Large intestine (tissue), 3 donors: Measurements from ENCODE around the gene HOXD13. TPM values are rescaled to one million over a fixed set of nuclear protein-coding genes. Genes with fewer than 3 reads are reported as not detected.

Source experiments
- DNase-seq, 2 donors: peaks; one replicate each; pipeline versions ENCODE4 v3.0.0 to v3.0.0-alpha.2; 2013
- H3K27ac ChIP-seq: one replicate; pipeline ENCODE4 v1.5.1; 2013; ENCODE audit warnings: low read length
- H3K27me3 ChIP-seq: 2 replicates; pipeline ENCODE4 v1.6.1; 2013; ENCODE audit warnings: low read length; ENCODE audit not compliant: control insufficient read depth, insufficient read depth
- H3K36me3 ChIP-seq: 2 replicates; pipeline ENCODE4 v1.6.1; 2013; ENCODE audit warnings: low read length; ENCODE audit not compliant: control insufficient read depth, insufficient read depth
- H3K4me1 ChIP-seq: one replicate; pipeline ENCODE4 v1.6.1; 2013; ENCODE audit warnings: low read length; ENCODE audit not compliant: control insufficient read depth, insufficient read depth
- H3K4me3 ChIP-seq: one replicate; pipeline ENCODE4 v1.5.1; 2013; ENCODE audit warnings: low read length
- H3K9me3 ChIP-seq: one replicate; pipeline ENCODE4 v1.6.1; 2013; ENCODE audit warnings: mild to moderate bottlenecking, low read depth, low read length, moderate library complexity; ENCODE audit not compliant: control insufficient read depth
- WGBS: methylation state at CpG from one replicate; pipeline ENCODE4 v1.1.5; 2013; ENCODE audit warnings: low lambda C conversion rate; ENCODE audit not compliant: insufficient coverage; 5-methylcytosine and 5-hydroxymethylcytosine counted together
- polyA plus RNA-seq: library from polyadenylated mRNA; unstranded; fragments of 120-200 nt; gene quantifications from one replicate; pipeline ENCODE4 v1.2.1, GENCODE V29; 2013

HOXD13 gene
- polyA plus RNA-seq, 1 donor = not detected

DNA sequence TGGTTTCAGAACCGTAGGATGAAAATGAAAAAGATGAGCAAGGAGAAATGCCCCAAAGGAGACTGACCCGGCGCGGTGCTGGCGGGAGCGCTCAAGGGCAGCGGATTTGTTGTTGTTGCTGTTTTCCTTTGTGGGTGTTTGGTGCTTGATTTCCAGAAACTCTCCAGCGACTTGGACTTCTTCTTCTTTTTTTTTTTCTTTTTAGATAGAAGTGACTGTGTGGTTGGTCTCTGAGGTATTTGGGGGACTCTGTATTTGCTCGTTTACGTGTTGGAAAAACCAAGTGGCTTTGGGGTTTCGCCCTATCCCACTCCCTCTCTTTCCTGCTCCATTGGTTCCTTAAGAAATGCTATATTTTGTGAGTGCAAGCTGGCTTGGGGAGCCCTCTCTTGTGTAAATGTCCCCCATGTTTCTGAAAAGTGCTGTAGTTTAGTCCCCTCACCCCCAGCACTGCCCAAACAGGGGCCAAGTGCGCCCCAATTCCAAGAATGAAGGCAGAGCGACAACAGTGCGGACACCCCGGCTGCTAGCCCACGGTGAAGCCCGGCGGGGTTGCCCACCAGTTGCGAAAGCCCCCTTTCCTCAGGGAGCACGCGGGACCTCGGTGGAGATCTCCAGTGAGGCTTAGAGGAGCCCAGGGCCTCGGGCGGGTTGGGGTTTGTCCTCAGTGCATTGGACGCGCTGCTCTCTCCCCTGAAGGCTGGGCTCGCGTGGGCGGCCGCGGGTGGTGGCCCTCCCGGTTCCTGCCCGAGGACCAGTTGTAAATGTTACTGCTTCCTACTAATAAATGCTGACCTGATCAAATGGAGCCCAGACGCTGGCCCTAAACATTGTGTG lies 31.8 kb downstream of the HOXD13 start:
- Histone ChIP-seq H3K4me1 (peaks cover 3% of the 10 kb centered on the region), H3K9me3 (peaks cover 18% of the 10 kb centered on the region), H3K36me3 (no peaks in the 10 kb centered on the region), H3K27ac (no peak overlapping the region), H3K27me3 (peaks cover 97% of the 10 kb centered on the region), H3K4me3 (no peak overlapping the region)
- DNase-seq = no peak
- no CpG with 5 or more reads among the region's 34 CpGs for WGBS

DNA sequence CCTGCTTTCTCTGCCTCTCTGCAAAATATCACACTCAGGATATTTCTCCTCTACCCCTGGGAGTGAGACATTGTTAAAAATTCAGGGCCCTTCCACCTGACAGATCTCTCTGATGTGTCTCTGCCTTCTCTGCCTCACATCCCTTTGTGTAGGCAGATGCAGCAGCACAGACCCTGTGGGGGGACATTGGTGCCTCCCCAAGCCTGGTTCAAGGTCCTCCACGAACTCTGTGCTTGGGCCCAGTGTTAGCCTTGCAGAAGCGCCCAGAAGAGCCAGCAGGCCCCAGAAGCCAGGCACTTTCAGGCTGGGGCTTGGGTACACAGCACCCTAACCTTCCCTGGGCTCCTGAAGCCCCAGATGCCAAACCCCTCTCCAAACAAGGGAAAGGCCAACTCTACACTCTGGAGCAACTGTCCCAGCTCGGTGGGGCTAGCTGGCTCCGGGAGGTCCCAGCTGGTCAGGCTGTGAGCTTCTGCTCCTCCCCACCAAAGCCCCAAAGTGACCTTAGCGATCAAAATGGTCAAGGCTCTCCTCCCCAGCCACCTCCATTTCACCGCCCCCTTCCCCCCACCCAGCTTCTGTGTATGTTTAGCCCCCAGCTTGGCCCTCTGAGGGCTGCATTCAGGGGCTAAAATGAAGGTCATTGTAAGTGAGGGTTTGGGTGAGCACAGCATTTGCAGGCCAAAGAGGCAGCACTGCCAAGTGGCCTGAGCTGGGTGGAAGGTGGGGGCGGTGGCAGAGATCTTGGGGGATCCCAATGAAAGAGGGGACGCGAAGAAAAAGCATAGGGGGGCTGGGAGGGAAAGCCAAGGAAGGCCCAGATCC lies 32.6 kb downstream of the HOXD13 start:
- Histone ChIP-seq H3K27me3 (peaks cover 91% of the 10 kb centered on the region), H3K4me1 (peaks cover 3% of the 10 kb centered on the region), H3K27ac (no peak overlapping the region), H3K36me3 (no peaks in the 10 kb centered on the region), H3K9me3 (peaks cover 20% of the 10 kb centered on the region), H3K4me3 (no peak overlapping the region)
- DNase-seq = no peak
- no CpG with 5 or more reads among the region's 9 CpGs for WGBS

DNA sequence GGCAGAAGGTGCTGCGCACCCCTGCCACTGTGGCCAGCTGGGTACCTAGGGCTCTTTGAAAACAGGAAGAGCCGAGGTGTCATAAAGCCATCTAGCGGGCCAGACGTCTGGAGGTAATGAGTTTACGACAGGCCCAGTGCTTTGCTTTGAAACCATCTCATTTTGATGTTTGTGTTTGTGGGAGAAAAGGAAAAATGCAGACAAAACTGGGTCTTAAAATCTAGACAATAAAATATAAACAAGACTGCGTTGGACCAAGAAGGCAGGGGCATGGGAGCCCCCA lies 33.2 kb downstream of the HOXD13 start:
- 33% methylated on average over 1 of the region's 6 CpGs for WGBS
- no peak overlapping the region for H3K27ac ChIP-seq
- H3K9me3 ChIP-seq = peaks cover 20% of the 10 kb centered on the region
- H3K4me3 ChIP-seq = no peak overlapping the region
- no peaks in the 10 kb centered on the region for H3K36me3 ChIP-seq
- DNase-seq = no peak
- peaks cover 91% of the 10 kb centered on the region for H3K27me3 ChIP-seq
- peaks cover 3% of the 10 kb centered on the region for H3K4me1 ChIP-seq

DNA sequence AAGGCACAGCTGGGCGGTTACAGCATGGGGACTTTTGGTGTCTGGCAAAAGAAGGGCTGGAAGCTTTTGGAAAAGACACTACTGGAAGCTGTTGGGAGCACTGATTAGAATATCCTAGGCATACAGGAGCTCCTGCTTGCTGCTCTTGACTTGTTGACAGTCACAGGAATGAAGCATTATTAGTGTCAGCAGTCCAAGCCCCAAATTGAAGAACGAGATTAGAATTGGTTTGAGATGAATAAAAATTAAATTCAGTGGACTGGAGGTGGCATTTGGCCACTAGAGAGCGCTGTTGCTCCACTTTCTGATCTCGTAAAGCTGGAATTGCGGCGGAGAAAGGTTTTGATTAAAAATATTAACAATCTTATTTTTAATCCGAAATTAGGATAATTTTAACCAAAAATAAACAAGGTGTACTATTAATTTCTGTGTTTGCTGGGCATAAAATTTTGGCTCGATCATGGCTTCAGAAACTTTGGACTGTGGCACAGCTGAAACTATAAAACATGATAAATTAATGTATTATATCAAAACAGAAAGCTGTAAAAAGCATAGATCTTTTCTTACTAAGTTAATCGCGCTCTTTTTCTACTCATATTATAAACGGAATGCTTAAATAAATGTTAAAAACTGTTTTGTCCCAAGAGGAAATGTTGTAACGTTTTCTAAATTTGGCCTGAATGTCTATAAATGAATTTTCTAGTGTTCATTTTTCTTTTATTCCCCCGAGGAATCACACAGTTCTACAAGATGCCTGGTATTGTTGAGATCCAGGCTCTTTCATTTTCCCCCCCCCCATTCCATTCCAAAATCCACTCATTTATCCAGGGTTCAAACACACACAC lies 34.6 kb downstream of the HOXD13 start:
- peaks cover 90% of the 10 kb centered on the region for H3K27me3 ChIP-seq
- no peaks in the 10 kb centered on the region for H3K36me3 ChIP-seq
- H3K27ac ChIP-seq = no peak overlapping the region
- H3K9me3 ChIP-seq = peaks cover 14% of the 10 kb centered on the region
- WGBS = 0% methylated on average over 6 of the region's 13 CpGs
- H3K4me1 ChIP-seq = peaks cover 3% of the 10 kb centered on the region
- H3K4me3 ChIP-seq = no peak overlapping the region
- DNase-seq = no peak

DNA sequence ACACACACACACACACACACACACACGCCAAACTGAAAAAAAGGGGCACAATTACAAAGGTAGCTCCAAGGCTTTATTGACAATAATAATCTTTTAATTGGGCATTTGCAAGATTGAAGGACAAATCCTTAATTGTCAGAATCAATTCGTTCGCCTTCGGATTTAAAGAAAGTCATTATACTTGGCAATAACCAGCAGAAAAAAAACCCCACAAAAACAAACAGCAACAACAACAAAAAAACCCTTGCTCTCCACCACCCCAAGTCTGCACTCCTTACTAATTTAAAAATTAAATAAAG lies 35.2 kb downstream of the HOXD13 start:
- H3K27ac ChIP-seq = no peak overlapping the region
- peaks cover 2% of the 10 kb centered on the region for H3K4me1 ChIP-seq
- H3K9me3 ChIP-seq = peaks cover 10% of the 10 kb centered on the region
- peaks cover 90% of the 10 kb centered on the region for H3K27me3 ChIP-seq
- no peak for DNase-seq
- no peaks in the 10 kb centered on the region for H3K36me3 ChIP-seq
- no CpG with 5 or more reads among the region's 4 CpGs for WGBS
- no peak overlapping the region for H3K4me3 ChIP-seq

DNA sequence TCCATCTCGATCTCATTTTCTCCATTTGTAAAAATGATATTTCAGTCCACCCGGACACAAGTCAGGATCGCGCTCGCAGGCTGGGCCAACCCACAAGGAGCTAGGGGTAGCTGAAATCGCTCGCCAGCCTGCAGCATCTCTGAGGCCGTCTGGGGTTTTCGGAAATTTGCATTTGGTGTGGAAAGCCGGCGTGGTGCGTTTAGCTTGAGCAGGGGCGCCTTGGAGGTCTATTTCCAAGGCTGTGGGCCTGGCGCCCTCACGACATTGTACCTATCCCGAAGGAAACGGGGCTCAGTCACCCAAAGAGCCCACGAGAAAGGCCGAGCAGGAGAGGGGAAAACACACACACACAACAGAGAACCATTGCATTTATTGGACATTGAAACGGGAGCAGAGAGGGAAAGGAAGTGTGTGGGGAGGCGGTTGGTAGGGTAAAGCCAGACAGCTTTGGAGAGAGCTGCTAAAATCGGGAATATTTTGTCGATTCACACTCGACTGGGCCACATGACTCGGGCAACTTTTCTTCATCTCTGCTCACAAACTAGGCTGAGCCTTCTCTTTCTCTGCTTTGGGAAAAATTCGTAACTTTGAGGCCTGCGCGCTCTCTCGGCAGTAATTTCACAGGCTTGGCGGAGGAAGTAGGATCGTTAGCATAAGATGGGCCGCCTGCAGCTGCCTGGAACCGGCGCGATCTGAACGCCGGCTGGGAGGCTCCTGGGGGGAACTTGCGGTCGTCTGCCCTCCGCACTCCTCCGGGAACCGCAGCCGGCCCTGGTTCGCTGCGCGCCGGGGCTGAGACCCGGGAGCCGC lies 35.9 kb downstream of the HOXD13 start:
- no peak for DNase-seq
- Histone ChIP-seq H3K36me3 (no peaks in the 10 kb centered on the region), H3K9me3 (peaks cover 7% of the 10 kb centered on the region), H3K4me3 (peak overlapping the region; percentile 50), H3K27ac (peak overlapping the region; percentile 65), H3K4me1 (peaks cover 2% of the 10 kb centered on the region), H3K27me3 (peaks cover 90% of the 10 kb centered on the region)
- no CpG with 5 or more reads among the region's 49 CpGs for WGBS

DNA sequence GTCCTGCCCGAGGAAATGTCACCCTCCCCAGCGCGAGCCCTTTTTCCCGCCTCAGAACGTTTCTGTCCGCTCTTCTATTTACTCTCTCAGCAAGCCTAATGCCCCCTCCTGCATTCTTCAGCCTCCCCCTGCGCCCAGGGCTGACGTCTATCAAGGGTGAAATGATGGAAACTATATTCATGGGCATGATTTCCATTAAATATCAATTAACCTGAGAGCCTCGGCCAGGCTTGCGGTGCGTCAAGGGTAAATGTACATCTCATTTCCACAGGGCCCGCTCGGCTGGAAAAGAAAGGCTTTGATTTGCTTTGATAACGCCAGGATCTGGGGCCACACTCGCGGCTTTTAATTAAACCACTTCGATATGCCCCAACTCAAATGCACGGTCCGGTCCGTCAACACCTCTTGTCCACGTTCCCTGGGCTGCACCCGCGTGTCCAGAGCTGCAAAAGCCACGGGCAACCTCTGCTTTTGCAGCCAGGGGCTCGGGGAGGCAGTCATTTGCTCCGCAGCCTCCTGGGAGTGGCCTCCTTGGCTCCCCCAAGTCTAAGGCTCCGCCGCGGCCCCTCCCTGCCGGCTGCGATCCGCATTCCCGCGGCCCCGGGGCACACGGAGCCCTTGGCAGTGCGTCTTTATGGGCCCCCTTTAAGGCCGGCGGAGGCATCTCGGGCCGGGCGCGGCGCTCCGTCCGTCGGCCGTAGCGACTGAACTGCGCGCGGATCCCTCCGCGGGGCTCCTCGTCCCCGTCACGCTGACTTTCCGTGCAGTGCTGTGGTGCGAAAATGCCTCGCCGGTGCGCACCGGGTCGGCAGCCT lies 36.7 kb downstream of the HOXD13 start, which contains the start of gene HOXD8:
Gene HOXD8 (plus strand): TSS at position 724 of the 815 bp plus-strand sequence. CDS start 662 bp downstream, outside the sequence.
- Histone ChIP-seq H3K9me3 (peaks cover 7% of the 10 kb centered on the region), H3K27ac (peak within 1 kb of the TSS; percentile 65), H3K4me1 (peaks cover 2% of the 10 kb centered on the region), H3K4me3 (peak within 1 kb of the TSS; percentile 50), H3K36me3 (no peaks in the 10 kb centered on the region), H3K27me3 (peaks cover 90% of the 10 kb centered on the region)
- WGBS = no CpG with 5 or more reads among the region's 64 CpGs
- DNase-seq = peak; percentile 50 to 66

DNA sequence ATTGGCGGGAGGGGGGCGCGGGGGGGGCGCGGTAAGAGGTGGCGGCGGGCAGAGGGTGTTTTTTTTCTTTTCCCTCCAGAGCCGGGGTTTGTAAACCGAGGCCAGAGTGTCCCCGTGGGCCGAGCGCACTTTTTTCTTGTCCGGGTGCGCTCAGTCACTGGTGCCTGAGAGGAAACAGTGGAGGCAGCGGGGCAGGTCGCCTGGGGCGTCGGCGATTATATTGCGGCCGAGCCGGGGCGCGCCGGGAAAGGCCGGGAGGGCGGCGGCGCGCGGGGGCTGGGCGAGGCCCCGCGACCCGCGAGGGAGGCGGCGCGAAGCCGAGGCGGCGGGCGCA lies 37.3 kb downstream of the HOXD13 start:
- peaks cover 90% of the 10 kb centered on the region for H3K27me3 ChIP-seq
- no CpG with 5 or more reads among the region's 43 CpGs for whole genome bisulfite sequencing
- H3K4me3 ChIP-seq = peak overlapping the region; percentile 25
- DNase-seq = no peak
- H3K36me3 ChIP-seq = no peaks in the 10 kb centered on the region
- H3K27ac ChIP-seq = peak overlapping the region; percentile 65
- peaks cover 4% of the 10 kb centered on the region for H3K9me3 ChIP-seq
- H3K4me1 ChIP-seq = peaks cover 2% of the 10 kb centered on the region

DNA sequence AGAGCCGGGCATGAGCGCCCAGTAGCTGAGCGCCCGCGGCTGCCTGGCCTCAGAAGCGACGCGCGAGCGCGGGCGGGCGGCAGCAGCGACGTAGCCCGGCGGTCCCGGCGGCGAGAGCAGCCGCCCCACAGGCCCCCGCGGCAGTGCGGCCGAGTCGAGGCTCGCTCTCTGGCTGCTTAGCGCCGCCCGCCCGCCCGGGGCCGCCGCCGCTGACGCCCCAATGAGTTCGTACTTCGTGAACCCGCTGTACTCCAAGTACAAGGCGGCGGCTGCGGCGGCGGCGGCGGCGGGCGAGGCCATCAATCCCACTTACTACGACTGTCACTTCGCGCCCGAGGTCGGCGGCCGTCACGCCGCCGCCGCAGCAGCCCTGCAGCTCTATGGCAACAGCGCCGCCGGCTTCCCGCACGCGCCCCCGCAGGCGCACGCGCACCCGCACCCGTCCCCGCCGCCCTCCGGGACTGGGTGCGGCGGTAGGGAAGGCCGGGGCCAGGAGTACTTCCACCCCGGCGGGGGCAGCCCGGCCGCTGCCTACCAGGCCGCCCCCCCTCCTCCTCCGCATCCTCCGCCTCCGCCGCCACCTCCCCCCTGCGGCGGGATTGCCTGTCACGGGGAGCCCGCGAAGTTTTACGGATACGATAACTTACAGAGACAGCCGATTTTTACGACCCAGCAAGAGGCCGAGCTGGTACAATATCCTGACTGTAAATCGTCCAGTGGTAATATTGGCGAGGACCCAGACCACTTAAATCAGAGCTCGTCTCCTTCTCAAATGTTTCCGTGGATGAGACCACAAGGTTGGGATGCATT lies 37.8 kb downstream of the HOXD13 start:
- no peaks in the 10 kb centered on the region for H3K36me3 ChIP-seq
- no CpG with 5 or more reads among the region's 100 CpGs for WGBS
- H3K4me1 ChIP-seq = peaks cover 2% of the 10 kb centered on the region
- DNase-seq = peak in 1 of 2 donors; percentile 54
- H3K4me3 ChIP-seq = peak overlapping the region; percentile 30
- peaks cover 90% of the 10 kb centered on the region for H3K27me3 ChIP-seq
- H3K9me3 ChIP-seq = peaks cover 4% of the 10 kb centered on the region
- H3K27ac ChIP-seq = peak overlapping the region; percentile 37
